Measurements from ENCODE around the gene NOL4L. TPM values are rescaled to one million over a fixed set of nuclear protein-coding genes. Genes with fewer than 3 reads are reported as not detected.

NOL4L gene
- total RNA-seq, 4 donors from 2014 or later: 5.9 to 20.5 (median 6.9) TPM

DNA sequence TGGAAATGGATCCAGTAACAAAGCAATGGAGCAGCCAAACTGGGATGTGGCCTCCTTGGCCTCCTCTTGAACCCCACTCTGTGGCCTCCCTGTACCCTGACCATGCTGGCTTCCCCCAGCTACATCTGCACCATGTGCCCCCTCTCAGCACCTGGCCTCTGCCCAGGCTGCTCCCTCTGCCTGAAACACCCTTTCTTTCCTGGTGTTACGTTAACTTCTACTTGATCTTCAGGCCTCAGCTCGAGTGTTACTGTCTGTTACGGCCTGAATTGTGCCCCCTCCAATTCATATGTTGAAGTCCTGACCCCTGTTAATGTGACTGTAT lies 30.2 kb downstream of the NOL4L start:
- TF ChIP-seq, protein P1, sequence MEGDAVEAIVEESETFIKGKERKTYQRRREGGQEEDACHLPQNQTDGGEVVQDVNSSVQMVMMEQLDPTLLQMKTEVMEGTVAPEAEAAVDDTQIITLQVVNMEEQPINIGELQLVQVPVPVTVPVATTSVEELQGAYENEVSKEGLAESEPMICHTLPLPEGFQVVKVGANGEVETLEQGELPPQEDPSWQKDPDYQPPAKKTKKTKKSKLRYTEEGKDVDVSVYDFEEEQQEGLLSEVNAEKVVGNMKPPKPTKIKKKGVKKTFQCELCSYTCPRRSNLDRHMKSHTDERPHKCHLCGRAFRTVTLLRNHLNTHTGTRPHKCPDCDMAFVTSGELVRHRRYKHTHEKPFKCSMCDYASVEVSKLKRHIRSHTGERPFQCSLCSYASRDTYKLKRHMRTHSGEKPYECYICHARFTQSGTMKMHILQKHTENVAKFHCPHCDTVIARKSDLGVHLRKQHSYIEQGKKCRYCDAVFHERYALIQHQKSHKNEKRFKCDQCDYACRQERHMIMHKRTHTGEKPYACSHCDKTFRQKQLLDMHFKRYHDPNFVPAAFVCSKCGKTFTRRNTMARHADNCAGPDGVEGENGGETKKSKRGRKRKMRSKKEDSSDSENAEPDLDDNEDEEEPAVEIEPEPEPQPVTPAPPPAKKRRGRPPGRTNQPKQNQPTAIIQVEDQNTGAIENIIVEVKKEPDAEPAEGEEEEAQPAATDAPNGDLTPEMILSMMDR (IDR thresholded peaks at IDR 0.05; ENCODE audit: low read depth): no peak

DNA sequence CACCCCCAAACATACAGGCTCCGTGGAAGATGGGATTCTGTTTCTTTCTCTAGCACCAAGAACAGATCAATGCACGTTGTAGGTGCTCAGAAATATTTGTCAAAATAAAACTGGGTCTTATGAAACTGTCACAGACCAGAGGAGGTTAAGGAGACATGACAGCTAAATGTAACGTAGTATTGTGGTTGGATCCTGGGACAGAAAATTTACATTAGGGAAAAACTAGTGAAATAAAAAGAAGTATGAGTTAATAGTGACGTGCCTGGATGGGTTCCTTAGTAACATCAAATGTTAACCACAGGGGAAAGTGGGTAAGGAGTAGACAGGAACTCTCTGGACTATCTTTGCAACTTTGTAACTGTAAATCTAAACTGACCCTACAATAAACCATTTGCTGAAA lies 31.5 kb downstream of the NOL4L start:
- TF ChIP-seq, protein P1 (IDR thresholded peaks at IDR 0.05; ENCODE audit: low read depth): no peak

DNA sequence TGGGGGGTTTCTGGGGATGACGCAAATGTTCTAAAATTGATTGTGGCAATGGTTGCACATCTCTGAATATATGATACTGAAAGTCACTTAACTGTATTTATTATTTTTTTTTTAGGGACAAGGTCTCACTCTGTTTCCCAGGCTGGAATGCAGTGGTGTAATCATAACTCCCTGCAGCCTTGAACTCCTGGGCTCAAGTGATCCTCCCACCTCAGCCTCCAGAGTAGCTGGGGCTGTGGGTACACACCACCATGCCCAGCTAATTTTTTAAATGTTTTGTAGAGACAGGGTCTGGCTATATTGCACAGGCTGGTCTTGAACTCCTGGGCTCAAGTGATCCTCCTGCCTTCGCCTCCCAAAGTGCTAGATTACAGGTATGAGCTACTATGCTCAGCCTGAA lies 33.4 kb downstream of the NOL4L start:
- TF ChIP-seq, protein P1 (IDR thresholded peaks at IDR 0.05; ENCODE audit: low read depth): no peak

DNA sequence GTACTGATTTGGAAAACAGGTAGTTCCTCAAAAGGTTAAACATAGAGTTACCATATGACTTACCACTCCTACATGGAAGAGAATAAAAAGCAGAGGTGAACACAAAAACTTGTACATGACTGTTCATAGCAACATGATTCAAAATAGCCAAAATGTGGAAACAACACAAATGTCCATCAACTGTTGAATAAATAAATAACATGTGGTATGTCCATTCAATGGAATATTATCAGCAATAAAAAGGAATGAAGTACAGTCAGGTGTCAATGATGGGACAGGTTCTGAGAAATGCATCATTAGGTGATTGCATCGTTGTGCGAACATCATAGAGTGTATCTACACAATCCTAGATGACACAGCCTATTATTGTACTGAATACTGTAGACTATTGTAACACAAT lies 35.3 kb downstream of the NOL4L start:
- TF ChIP-seq, protein P1 (IDR thresholded peaks at IDR 0.05; ENCODE audit: low read depth): no peak

DNA sequence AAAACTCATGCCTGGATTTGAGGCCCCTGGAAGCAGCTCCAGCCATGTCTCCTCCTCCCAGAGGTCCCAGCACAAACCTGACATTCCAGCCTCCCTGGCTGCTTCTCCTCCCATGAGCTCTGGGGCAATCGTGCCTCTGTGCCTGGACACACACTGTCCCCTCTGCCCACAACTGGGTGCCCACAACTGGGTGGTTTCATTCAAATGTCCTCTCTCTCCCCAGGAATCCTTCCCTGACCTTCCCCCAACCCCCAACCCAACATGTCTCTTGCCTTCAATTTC lies 37.4 kb downstream of the NOL4L start:
- TF ChIP-seq, protein P1 (IDR thresholded peaks at IDR 0.05; ENCODE audit: low read depth): no peak

DNA sequence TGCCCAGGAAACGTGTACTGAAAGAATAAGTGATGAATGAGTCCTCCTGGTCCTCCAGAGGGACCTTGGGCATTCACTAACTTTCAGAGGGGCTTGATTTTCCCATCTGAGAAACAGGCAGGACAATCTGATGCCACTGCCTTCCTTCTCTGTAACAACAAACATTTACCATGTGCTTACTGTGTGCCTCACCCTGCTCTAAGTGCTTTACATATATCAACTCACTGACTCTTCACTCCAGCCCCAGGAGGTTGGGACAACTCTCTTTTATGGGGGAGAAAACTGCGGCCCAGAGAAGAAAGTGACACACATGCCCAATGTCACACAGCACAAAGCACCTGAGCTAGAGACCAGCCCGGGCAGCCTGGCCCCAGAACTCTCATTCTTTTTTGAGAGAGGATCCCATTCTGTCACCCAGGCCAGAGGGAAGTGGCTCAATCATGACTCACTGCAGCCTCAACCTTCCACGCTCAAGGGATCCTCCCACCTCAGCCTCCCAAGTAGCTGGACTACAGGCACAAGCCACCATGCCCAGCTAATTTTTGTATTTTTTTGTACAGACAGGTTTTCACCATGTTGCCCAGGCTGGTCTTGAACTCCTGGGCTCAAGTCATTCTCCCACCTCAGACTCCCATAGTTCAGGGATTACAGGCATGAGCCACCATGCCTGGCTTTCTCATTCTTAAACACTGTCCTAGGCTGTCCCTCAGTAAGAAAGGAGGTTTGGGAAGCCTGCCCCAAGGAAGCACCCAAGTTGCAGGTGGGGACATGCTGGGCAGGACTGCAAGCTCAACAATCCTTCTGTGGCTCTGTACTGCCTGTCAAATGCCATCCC lies 38.0 kb downstream of the NOL4L start:
- TF ChIP-seq, protein P1 (IDR thresholded peaks at IDR 0.05; ENCODE audit: low read depth): no peak

DNA sequence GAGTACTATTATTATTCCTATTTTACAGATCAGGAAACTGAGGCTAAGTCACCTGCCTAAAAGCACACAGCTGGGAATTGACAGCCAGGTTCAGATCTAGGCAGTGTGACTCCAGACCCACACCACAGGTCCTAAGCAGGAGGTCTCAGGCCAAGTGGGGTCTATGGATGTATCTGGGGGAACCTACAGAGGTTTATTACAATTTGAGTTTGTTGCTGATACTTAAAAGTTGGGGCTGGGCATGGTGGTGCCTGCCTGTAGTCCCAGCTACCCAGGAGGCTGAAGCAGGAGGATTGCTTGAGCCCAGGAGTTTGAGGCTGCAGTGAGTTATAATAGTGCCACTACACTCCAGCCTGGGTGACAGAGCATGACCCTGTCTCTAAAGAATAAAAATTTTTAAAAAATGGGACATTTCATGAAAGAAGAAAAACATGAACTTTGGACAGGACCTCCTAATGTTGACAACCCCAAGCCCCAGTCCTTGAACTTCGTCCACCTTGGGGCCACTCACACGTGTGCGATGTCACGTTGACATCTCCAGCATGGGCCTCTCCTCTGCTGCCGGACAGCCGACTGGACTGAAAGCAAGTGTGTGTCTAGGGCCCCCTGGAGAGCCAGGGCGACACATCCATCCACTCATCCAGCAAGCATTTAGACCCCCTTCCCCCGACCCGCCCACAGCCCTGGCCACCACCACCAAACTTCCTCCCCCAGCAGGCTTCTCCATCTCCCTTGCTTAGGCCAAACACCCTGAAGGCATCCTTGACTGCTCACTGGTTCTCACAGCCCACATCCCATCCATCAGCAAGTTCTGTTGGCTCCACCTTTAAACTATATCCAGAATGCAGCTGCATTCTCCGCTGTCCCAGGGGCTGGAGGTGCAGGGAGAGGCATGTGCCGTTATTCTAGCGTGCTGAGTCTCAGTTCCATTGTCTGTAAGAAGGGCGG lies 40.0 kb downstream of the NOL4L start:
- TF ChIP-seq, protein P1 (IDR thresholded peaks at IDR 0.05; ENCODE audit: low read depth): no peak
